ENCODE data around the gene LRP1B. TPM values are rescaled to one million over a fixed set of nuclear protein-coding genes. Genes with fewer than 3 reads are reported as not detected.

Gene LRP1B
- total RNA-seq, 1 donor from 2014 or later: 0.38 TPM

- Histone ChIP-seq H3K4me3 (ENCODE audit: low read depth, low read length) (no peak overlapping the region), H3K36me3 (ENCODE audit: control insufficient read depth, insufficient read depth, low read length) (no peaks in the 10 kb centered on the region), H3K27me3 (ENCODE audit: control insufficient read depth, insufficient read depth, low read length) (no peaks in the 10 kb centered on the region)
- TF ChIP-seq, protein P1, sequence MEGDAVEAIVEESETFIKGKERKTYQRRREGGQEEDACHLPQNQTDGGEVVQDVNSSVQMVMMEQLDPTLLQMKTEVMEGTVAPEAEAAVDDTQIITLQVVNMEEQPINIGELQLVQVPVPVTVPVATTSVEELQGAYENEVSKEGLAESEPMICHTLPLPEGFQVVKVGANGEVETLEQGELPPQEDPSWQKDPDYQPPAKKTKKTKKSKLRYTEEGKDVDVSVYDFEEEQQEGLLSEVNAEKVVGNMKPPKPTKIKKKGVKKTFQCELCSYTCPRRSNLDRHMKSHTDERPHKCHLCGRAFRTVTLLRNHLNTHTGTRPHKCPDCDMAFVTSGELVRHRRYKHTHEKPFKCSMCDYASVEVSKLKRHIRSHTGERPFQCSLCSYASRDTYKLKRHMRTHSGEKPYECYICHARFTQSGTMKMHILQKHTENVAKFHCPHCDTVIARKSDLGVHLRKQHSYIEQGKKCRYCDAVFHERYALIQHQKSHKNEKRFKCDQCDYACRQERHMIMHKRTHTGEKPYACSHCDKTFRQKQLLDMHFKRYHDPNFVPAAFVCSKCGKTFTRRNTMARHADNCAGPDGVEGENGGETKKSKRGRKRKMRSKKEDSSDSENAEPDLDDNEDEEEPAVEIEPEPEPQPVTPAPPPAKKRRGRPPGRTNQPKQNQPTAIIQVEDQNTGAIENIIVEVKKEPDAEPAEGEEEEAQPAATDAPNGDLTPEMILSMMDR (IDR thresholded peaks at IDR 0.05; ENCODE audit: insufficient read depth, low read length, poor library complexity, severe bottlenecking): no peak
- DNase-seq (ENCODE audit: low read depth): no peak
Observed at GRCh38 chr2:140580532-140581151, 1550.2 kb downstream of the LRP1B start.

- Histone ChIP-seq H3K4me3 (ENCODE audit: low read depth, low read length) (no peak overlapping the region), H3K36me3 (ENCODE audit: control insufficient read depth, insufficient read depth, low read length) (no peaks in the 10 kb centered on the region), H3K27me3 (ENCODE audit: control insufficient read depth, insufficient read depth, low read length) (no peaks in the 10 kb centered on the region)
- DNase-seq (ENCODE audit: low read depth): no peak
- TF ChIP-seq, protein P1 (IDR thresholded peaks at IDR 0.05; ENCODE audit: insufficient read depth, low read length, poor library complexity, severe bottlenecking): no peak
Observed at GRCh38 chr2:140577453-140577852, 1553.4 kb downstream of the LRP1B start.

- DNase-seq (ENCODE audit: low read depth): no peak
- TF ChIP-seq, protein P1 (IDR thresholded peaks at IDR 0.05; ENCODE audit: insufficient read depth, low read length, poor library complexity, severe bottlenecking): no peak
- no peaks in the 10 kb centered on the region for H3K36me3 ChIP-seq (ENCODE audit: control insufficient read depth, insufficient read depth, low read length)
- H3K4me3 ChIP-seq (ENCODE audit: low read depth, low read length): no peak overlapping the region
- no peaks in the 10 kb centered on the region for H3K27me3 ChIP-seq (ENCODE audit: control insufficient read depth, insufficient read depth, low read length)
Observed at GRCh38 chr2:140567734-140568133, 1563.1 kb downstream of the LRP1B start.

- Histone ChIP-seq H3K36me3 (ENCODE audit: control insufficient read depth, insufficient read depth, low read length) (no peaks in the 10 kb centered on the region), H3K4me3 (ENCODE audit: low read depth, low read length) (no peak overlapping the region), H3K27me3 (ENCODE audit: control insufficient read depth, insufficient read depth, low read length) (no peaks in the 10 kb centered on the region)
- no peak for DNase-seq (ENCODE audit: low read depth)
- TF ChIP-seq, protein P1 (IDR thresholded peaks at IDR 0.05; ENCODE audit: insufficient read depth, low read length, poor library complexity, severe bottlenecking): no peak
Observed at GRCh38 chr2:140565756-140566155, 1565.1 kb downstream of the LRP1B start.

DNA sequence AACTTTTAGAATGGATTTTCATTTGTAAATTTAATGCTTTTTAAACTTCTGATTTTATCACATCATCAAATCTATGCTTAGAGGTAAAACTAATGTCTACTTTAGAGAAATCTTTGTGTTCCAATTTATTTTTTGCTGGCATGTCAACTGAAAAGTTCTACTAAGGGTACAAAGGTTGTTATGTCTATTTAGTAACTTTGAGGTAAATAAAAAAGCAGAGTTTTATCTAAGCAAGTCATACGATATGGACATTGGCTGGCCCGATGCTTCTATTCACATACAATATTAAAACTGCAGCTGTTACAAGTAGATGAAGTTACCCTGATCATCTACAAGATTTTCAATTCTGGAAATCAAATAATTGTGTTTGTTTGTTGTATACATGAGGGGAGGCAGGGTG, 1575.1 kb downstream of the LRP1B start:
- H3K4me3 ChIP-seq (ENCODE audit: low read depth, low read length): no peak overlapping the region
- H3K27me3 ChIP-seq (ENCODE audit: control insufficient read depth, insufficient read depth, low read length): no peaks in the 10 kb centered on the region
- DNase-seq (ENCODE audit: low read depth): no peak
- TF ChIP-seq, protein P1 (IDR thresholded peaks at IDR 0.05; ENCODE audit: insufficient read depth, low read length, poor library complexity, severe bottlenecking): no peak
- no peaks in the 10 kb centered on the region for H3K36me3 ChIP-seq (ENCODE audit: control insufficient read depth, insufficient read depth, low read length)

GRCh38 chr2:140552634-140553033, 1578.2 kb downstream of the LRP1B start:
- TF ChIP-seq, protein P1 (IDR thresholded peaks at IDR 0.05; ENCODE audit: insufficient read depth, low read length, poor library complexity, severe bottlenecking): no peak
- H3K36me3 ChIP-seq (ENCODE audit: control insufficient read depth, insufficient read depth, low read length): no peaks in the 10 kb centered on the region
- no peaks in the 10 kb centered on the region for H3K27me3 ChIP-seq (ENCODE audit: control insufficient read depth, insufficient read depth, low read length)
- no peak for DNase-seq (ENCODE audit: low read depth)
- H3K4me3 ChIP-seq (ENCODE audit: low read depth, low read length): no peak overlapping the region

Data from kidney epithelial cell (primary cell).